DMS79 (cell line): Measurements from ENCODE around the gene SLC2A5.

Experiments
- DNase-seq: peaks from one replicate; lab custom pipeline; 2025; lab: John Stamatoyannopoulos, UW

The SLC2A5 gene

GRCh38 chr1:9061252-9061960 lies 8.0 kb downstream of the SLC2A5 start:
- no peak for DNase-seq

GRCh38 chr1:9059891-9060744 lies 9.3 kb downstream of the SLC2A5 start:
- no peak for DNase-seq

GRCh38 chr1:9058465-9058864 lies 11.0 kb downstream of the SLC2A5 start:
- no peak for DNase-seq

- DNase-seq, result no peak
Measured at GRCh38 chr1:9057851-9058250, 11.6 kb downstream of the SLC2A5 start.

- no peak for DNase-seq
Measured at GRCh38 chr1:9052272-9053049, 17.0 kb downstream of the SLC2A5 start.

- DNase-seq, result no peak
Measured at GRCh38 chr1:9051379-9051778, 18.1 kb downstream of the SLC2A5 start.

GRCh38 chr1:9050803-9051202 lies 18.6 kb downstream of the SLC2A5 start:
- no peak for DNase-seq

- no peak for DNase-seq
Measured at GRCh38 chr1:9048551-9048950, 20.9 kb downstream of the SLC2A5 start.

GRCh38 chr1:9047019-9047418 lies 22.4 kb downstream of the SLC2A5 start:
- DNase-seq, result no peak

GRCh38 chr1:9045861-9046510 lies 23.4 kb downstream of the SLC2A5 start:
- DNase-seq, result no peak

- no peak for DNase-seq
Measured at GRCh38 chr1:9044236-9044635, 25.2 kb downstream of the SLC2A5 start.

GRCh38 chr1:9042272-9042671 lies 27.2 kb downstream of the SLC2A5 start:
- DNase-seq, result no peak

GRCh38 chr1:9041116-9041779 lies 28.2 kb downstream of the SLC2A5 start:
- no peak for DNase-seq

- DNase-seq, result no peak
Measured at GRCh38 chr1:9040659-9041030, 28.8 kb downstream of the SLC2A5 start.

GRCh38 chr1:9039761-9040658 lies 29.4 kb downstream of the SLC2A5 start:
- DNase-seq, result no peak

GRCh38 chr1:9038881-9039760 lies 30.3 kb downstream of the SLC2A5 start:
- DNase-seq, result no peak

- DNase-seq, result no peak
Measured at GRCh38 chr1:9038338-9038650, 31.1 kb downstream of the SLC2A5 start.

- no peak for DNase-seq
Measured at GRCh38 chr1:9037476-9038337, 31.7 kb downstream of the SLC2A5 start.

- no peak for DNase-seq
Measured at GRCh38 chr1:9035226-9035625, 34.2 kb downstream of the SLC2A5 start.
